Middle frontal gyrus (tissue), 1 donor: ENCODE results near the gene ARHGEF3.
A peak's percentile ranks its signal among the peaks of the same experiment; 100 is the strongest.

Experiments used
- DNase-seq: peaks from one replicate; pipeline ENCODE4 v3.0.0-alpha.2; 2015; ENCODE audit warnings: low spot score; ENCODE audit errors: extremely low spot score

ARHGEF3 gene

GRCh38 chr3:56683122-56683817 lies 118.5 kb downstream of the ARHGEF3 start, which contains the start of gene TASOR:
TASOR (minus strand) TSS chr3:56683265; CDS start chr3:56683006, 259 bp downstream.
- peak; percentile 62 for DNase-seq

GRCh38 chr3:56682462-56683121 lies 119.2 kb downstream of the ARHGEF3 start:
- peak; percentile 28 for DNase-seq

- DNase-seq = no peak
These were observed 119.7 kb downstream of the ARHGEF3 start for GRCh38 chr3:56681984-56682461.

- DNase-seq = no peak
These were observed 121.6 kb downstream of the ARHGEF3 start for GRCh38 chr3:56680054-56680580.
